ENCODE data around the gene BICDL2.
A peak's percentile ranks its signal among the peaks of the same experiment; 100 is the strongest.
"Not testable (repeated sequence)": the region's sequence is repeated elsewhere in the genome, so short reads cannot be mapped to it uniquely, and the experiment has no call there.

Gene BICDL2

GRCh38 chr16:3065742-3066439 is 29.1 kb upstream of the BICDL2 start:
- Histone ChIP-seq H3K27ac (peak overlapping the region in 20 of 21 experiments; percentile 28 to 95 (median 66)), H3K4me3 (peak overlapping the region; percentile 34 to 49 (median 38))

DNA sequence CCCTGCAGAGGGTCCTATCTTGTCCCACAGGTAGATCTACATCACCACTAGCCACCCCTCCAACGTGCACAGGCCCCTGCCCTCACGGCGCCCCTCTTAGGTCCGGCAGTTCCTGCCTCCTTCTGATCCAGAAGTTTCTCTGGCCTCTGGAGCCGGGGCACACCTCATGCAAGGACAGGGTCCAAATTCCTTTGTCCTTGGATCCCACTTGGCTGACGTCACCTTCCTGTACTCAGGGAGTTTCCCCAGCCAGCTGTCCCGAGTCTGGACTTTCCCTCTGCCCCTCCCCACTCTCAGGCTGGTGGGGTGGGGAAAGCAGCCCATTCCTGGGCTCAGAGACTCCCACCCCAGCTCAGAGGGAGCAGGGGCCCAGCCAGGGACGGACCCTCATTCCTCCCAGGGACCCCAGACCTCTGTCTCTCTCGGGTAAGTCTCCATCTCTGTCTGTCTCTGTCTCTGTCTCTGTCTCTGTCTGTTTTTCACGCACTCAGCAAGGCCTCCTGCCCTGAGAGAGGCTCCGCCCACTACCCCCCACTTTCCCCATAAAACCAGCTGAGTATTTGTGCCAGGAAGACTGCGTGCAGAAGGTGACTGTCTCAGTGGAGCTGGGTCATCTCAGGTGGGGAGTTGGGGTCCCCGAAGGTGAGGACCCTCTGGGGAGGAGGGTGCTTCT is 28.5 kb upstream of the BICDL2 start, which contains the start of gene IL32:
Gene IL32 (plus strand): TSS at position 572 of the 673 bp plus-strand sequence. CDS start 172 bp downstream, outside the sequence.
- Histone ChIP-seq H3K27ac (peak within 1 kb of the TSS in 20 of 21 experiments; percentile 34 to 95 (median 66)), H3K4me3 (peak within 1 kb of the TSS; percentile 34 to 49 (median 38))

DNA sequence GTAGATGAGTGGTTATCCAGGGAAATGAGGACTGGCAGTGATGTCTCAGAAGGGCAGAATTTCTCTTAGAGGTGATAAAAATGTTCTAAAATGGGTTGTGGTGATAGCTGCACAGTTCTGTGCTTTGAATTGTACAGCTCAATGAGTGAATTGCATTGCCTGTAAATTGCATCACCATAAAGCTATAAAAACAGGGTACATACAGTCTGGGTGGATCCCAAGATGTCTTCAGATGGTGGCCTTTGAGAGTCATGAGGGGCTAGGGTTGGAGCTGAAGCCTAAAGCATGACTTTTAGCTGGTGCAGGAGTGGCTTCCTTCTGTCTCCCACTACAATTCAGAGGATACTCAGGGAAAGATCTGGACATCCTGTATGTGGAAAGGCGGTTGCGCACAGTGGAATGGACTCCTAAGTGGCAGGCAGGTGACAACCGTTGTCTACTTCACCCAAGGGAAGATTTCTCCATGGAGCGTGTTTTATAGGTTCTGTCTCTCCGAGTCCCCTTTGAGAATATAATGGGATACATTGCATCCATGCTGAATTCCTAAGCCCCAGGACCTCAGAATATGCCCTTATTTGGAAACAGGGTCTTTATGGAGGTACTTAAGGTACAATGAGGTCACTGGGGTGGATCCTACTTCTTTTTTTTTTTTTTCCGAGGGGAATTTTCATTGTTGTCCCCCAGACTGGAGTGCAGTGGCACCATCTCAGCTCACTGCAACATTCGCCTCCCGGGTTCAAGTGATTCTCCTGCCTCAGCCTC is 27.1 kb upstream of the BICDL2 start:
- Histone ChIP-seq H3K4me3 (no peak overlapping the region), H3K27ac (peak overlapping the region in 4 of 21 experiments; percentile 80 to 95 (median 89))

DNA sequence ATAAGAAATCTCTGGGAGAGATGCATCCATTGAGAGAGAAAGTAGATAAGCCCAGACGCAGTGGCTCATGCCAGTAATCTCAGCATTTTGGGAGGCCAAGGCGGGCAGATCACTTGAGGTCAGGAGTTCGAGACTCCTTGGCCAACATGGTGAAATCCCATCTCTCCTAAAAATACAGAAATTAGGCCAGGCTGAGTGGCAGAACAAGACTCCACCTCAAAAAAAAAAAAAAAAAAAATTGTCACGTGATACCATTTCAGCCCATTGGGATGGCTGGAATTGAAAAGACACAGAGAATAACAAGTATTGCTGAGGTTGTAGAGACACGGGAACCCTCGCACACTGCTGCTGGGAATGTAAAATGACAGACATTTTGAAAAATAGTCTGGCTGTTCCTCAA is 25.8 kb upstream of the BICDL2 start:
- no peak overlapping the region for H3K27ac ChIP-seq
- H3K4me3 ChIP-seq, result no peak overlapping the region

GRCh38 chr16:3060339-3061127 is 23.8 kb upstream of the BICDL2 start:
- Histone ChIP-seq H3K27ac (peak overlapping the region in 13 of 21 experiments; percentile 8 to 96 (median 91)), H3K4me3 (no peak overlapping the region)

GRCh38 chr16:3059723-3060242 is 23.0 kb upstream of the BICDL2 start:
- H3K27ac ChIP-seq, result peak overlapping the region in 20 of 21 experiments; percentile 8 to 96 (median 90)
- peak overlapping the region; percentile 49 to 81 (median 76) for H3K4me3 ChIP-seq

DNA sequence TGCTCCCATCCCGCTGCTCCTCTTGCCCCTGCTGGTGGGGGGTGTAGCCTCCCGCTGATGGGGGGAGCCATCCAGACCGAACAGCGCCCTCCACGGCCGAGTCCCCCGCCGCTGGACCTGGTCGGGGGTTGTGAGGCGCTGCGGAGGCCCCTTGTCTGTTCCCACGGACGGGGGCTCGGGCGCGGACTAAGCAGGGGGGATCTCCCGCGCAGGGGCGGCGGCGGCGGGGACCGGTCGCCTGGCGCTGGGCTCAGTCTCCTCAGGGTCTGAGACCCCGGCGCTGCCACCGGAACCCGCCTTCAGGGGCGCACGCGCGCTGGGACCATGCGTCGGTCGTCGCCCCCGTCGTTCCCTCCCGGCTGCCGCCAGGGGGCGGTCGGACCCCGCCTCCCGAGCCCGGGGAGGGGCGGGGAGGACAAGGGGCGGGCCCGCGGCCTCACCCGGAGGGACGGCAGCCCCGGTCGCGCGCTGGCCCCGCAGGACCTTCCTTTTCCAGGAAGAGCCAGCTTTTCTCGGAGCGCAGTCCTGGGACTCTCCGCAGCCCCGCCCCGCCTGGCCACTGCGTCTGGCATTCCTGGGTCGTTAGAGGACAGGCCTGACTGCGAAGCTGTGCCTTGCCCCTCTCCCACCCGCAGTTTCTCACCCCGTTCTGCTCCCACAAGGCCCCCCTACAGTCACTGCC is 22.4 kb upstream of the BICDL2 start:
- H3K27ac ChIP-seq, result peak overlapping the region; percentile 51 to 96 (median 90)
- H3K4me3 ChIP-seq, result peak overlapping the region; percentile 49 to 81 (median 76)

DNA sequence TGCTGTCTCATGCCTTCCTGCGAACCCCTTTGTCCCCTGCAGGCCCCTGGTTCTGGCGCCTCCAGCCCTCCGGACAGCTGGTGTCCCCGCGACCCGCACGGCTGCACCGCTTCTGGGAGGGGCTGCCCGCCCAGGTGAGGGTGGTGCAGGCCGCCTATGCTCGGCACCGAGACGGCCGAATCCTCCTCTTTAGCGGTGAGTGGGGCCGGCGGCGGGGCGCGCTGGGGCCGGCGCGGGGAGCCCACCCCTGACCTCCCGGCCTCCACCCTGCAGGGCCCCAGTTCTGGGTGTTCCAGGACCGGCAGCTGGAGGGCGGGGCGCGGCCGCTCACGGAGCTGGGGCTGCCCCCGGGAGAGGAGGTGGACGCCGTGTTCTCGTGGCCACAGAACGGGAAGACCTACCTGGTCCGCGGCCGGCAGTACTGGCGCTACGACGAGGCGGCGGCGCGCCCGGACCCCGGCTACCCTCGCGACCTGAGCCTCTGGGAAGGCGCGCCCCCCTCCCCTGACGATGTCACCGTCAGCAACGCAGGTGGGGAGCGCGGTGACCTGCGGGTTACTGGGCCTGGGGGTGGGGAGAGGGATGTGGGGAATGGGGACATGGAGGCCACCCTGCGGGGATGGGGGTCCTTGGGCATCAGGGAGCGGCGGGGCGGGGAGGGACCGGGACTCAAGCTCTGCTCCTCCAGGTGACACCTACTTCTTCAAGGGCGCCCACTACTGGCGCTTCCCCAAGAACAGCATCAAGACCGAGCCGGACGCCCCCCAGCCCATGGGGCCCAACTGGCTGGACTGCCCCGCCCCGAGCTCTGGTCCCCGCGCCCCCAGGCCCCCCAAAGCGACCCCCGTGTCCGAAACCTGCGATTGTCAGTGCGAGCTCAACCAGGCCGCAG is 21.6 kb upstream of the BICDL2 start:
- Histone ChIP-seq H3K4me3 (peak overlapping the region; percentile 49 to 81 (median 76)), H3K27ac (peak overlapping the region; percentile 51 to 96 (median 90))

DNA sequence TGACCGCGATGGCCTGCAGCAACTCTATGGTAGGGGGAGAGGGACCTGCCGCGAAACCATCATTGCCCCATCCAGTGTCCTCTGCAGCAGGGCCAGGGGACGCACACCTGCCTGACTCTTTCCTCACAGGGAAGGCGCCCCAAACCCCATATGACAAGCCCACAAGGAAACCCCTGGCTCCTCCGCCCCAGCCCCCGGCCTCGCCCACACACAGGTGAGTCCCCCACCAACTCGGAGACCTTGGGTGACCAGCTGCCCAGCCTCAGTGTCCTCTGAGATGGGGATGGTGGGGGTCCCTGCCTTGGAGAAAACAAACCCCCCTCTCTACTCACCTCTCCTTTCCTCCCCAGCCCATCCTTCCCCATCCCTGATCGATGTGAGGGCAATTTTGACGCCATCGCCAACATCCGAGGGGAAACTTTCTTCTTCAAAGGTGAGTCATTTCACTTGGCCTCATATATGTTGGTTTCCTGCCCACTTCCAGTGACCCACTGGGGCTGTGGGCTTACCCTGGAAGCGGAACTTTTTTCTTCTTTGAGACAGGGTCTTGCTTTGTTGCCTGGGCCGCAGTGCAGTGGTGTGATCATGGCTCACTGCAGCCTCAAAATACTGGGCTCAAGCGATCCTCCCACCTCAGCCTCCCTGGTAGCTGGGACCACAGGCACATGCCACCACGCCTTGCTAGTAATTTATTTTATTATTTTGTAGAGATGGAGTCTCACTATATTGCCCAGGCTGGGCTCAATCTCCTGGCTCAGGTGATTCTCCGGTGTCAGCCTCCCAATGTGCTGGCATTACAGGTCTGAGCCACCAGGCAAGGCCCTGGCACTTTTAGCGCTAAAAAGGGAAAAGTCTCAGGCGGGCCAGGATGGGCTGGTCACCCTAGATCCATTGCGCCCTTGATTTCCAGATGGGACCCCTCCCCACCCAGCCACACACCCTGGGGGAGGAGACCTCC is 20.7 kb upstream of the BICDL2 start:
- Histone ChIP-seq H3K4me3 (peak overlapping the region in 5 of 7 experiments; percentile 65 to 81 (median 79)), H3K27ac (peak overlapping the region in 9 of 21 experiments; percentile 81 to 96 (median 91))

DNA sequence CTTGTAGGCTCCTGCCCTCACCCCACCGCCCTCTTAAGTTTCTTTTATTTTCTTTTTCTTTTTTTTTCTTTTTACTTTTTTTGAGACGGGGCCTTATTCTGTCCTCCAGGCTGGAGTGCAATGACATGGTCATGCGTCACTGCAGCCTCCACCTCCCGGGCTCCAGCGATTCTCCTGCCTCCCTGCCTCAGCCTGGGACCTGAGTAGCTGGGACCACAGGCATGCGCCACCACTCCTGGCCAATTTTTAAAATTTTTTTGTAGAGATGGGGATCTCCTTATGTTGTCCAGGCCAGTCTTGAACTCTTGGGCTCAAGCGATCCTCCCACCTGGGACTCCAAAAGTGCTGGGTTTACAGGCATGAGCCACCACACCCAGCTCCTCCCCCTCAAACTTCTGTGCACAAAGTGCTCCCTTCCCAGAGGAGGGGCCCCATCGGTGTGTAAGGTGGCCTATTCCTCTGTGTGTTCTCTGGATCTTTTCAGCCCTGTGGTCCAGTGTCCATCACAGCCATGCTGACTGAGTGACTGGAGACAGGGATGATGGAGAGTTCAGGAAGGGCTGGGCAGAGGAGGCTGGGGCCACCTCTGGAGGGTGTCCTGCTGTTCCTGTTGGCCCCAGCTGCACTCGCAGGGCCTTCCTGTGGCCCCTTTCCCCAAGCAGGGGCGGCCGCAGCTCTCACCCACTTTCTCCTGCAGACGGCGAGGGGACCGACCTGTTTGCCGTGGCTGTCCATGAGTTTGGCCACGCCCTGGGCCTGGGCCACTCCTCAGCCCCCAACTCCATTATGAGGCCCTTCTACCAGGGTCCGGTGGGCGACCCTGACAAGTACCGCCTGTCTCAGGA is 19.8 kb upstream of the BICDL2 start:
- peak overlapping the region in 1 of 21 experiments; percentile 62 for H3K27ac ChIP-seq

GRCh38 chr16:3055734-3056115 is 19.0 kb upstream of the BICDL2 start:
- peak overlapping the region in 4 of 21 experiments; percentile 30 to 65 (median 47) for H3K27ac ChIP-seq
- not testable (repeated sequence) for H3K4me3 ChIP-seq

More for the DNA sequence above, 19.8 kb upstream of the BICDL2 start:
- H3K4me3 ChIP-seq, result no peak overlapping the region

DNA sequence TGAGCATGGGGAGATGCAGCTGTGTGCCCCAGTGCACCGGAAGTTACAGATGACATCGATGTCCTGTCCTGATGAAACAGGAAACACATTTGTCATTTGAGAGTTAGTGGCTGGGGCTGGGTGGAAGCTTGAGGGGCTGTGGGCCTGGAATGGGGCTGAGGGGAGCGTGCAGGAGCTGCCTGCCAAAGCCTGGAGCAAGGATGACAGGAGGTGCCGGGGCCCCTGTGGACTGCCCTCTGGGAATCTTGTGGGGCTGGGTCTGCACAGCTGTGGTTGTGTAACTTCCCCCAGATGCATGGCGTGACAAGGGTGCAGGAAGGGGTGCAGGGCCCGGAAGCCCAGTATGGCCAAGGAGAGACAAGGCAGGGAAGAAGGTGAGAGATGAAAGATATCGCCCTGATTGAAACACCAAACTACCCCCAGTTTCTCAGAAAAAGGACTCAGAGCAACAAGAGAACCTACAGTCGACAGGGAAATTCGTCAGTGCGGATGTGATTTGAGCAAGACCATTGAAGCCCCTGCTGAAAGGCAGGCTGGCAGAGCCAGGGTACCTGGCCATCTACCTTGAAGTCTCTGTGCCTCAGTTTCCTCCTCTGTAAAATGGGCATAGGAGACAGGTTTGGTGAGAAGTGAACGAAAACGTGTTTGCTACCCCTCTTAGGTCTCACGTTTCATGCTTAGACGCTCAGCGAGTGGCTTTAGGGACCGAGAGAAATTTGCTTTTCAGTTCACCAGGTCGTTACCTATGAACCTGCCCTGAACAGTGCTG is 18.4 kb upstream of the BICDL2 start:
- Histone ChIP-seq H3K4me3 (no peak overlapping the region), H3K27ac (peak overlapping the region in 6 of 21 experiments; percentile 16 to 65 (median 31))

DNA sequence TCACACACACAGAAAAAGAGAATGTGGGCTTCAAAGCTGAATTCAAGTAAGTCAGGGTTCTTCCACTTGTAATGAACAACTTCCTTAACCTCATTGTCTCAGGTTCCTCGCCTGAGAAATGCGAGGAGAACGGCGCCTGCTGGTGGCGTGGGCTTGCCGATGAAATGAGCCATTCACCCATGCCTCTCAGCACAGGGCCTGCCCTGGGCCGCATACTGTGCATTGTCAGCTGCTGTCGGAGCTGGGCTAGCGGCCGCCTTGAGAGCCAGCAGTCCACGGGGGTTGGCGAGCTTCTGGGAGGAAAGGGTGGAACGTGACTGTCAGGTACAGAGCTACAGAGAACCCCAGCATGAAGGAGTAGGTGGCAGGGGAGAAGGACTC is 16.6 kb upstream of the BICDL2 start:
- H3K4me3 ChIP-seq, result not testable (repeated sequence)
- H3K27ac ChIP-seq, result peak overlapping the region in 1 of 21 experiments; percentile 42

DNA sequence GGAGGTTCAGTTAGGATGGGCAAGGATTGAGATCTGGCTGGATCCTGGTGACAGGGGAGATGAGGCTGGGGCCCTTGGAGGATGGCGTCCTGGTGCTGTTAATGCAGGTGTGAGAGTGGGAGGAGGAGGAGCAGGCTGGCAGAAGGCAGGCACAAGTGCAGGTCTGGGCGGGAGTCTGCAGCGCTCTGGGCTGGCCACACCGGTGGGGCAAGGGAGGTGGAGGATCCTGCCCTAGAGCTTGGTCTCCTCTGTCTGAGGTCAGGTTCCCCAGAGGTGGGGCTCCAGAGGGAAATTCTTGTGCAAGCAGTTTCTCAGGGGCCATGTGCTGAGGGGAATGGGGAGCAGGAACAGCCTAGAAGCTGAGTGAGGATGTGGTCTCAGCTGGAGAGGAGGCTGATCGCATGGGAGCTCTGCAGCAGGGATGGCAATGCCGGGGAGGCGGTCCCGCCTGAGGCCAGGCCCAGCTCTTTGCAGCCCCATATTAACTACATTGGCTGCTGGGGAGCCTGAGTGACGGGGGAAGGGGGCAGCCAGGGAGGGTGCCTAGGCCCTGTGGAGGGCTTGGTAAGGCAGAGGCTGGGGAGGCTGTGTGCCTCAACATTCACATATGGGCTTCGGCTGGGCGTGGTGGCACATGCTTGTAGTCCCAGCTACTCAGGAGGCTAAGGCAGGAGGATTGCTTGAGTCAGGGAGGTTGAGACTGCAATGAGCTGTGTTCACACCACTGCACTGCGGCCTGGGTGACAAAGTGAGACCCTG is 16.0 kb upstream of the BICDL2 start:
- not testable (repeated sequence) for H3K4me3 ChIP-seq
- peak overlapping the region in 1 of 21 experiments; percentile 42 for H3K27ac ChIP-seq
